Keratinocyte (primary cell): ENCODE results near the gene IFT81. TPM values are rescaled to one million over a fixed set of nuclear protein-coding genes. Genes with fewer than 3 reads are reported as not detected.

Source experiments
- DNase-seq: peaks from one replicate; pipeline ENCODE4 v3.0.0-alpha.2; 2011; ENCODE audit warnings: low read depth, missing footprints, low spot score
- FAIRE-seq: peaks from 2 replicates; lab custom pipeline; 2011; peaks lifted over from hg19 to GRCh38; lab: Jason Lieb, UNC
- H2AFZ ChIP-seq: 2 replicates; pipeline ENCODE4 v1.6.0; 2012; ENCODE audit warnings: low read length, control low read depth, inconsistent platforms; ENCODE audit not compliant: control insufficient read depth
- H3K27ac ChIP-seq: 2 replicates; pipeline ENCODE4 v1.5.1; 2011; ENCODE audit warnings: low read length; ENCODE audit not compliant: control insufficient read depth, insufficient read depth
- H3K27me3 ChIP-seq: 3 replicates; pipeline ENCODE4 v1.6.0; 2011; ENCODE audit warnings: low read length; ENCODE audit not compliant: control insufficient read depth, insufficient read depth; ENCODE audit errors: extremely low read depth
- H3K36me3 ChIP-seq, 2 experiments: 2 replicates in 1 of 2; 3 replicates in 1 of 2; pipeline ENCODE4 v1.5.1; 2011; ENCODE audit warnings: low read length in 2 of 2, mild to moderate bottlenecking in 1 of 2; ENCODE audit not compliant: control insufficient read depth in 2 of 2, insufficient read depth in 2 of 2; ENCODE audit errors: extremely low read depth in 1 of 2
- H3K4me1 ChIP-seq: 3 replicates; pipeline ENCODE4 v1.5.1; 2011; ENCODE audit warnings: low read length; ENCODE audit not compliant: control insufficient read depth, insufficient read depth; ENCODE audit errors: extremely low read depth
- H3K4me2 ChIP-seq: 3 replicates; pipeline ENCODE4 v1.6.0; 2011; ENCODE audit warnings: low read depth, low read length; ENCODE audit not compliant: control insufficient read depth, insufficient read depth; ENCODE audit errors: extremely low read depth
- H3K4me3 ChIP-seq, 3 experiments: fragments of 200-600 bp in 1 of 3; sonication (generic) in 1 of 3; 2 replicates in 2 of 3; 3 replicates in 1 of 3; pipeline ENCODE4 v1.5.1; 2011 to 2016; ENCODE audit warnings: low read length in 3 of 3, mild to moderate bottlenecking in 3 of 3, control low read depth in 2 of 3, inconsistent platforms in 1 of 3, low read depth in 1 of 3, mixed read lengths in 1 of 3, mixed run types in 1 of 3, moderate library complexity in 1 of 3; ENCODE audit not compliant: control insufficient read depth in 2 of 3, insufficient read depth in 2 of 3; ENCODE audit errors: extremely low read depth in 1 of 3
- H3K79me2 ChIP-seq: 2 replicates; pipeline ENCODE4 v1.6.0; 2012; ENCODE audit warnings: low read length; ENCODE audit not compliant: control insufficient read depth, insufficient read depth
- H3K9ac ChIP-seq: 3 replicates; pipeline ENCODE4 v1.6.0; 2011; ENCODE audit warnings: low read length; ENCODE audit not compliant: control insufficient read depth, insufficient read depth; ENCODE audit errors: extremely low read depth
- H3K9me1 ChIP-seq: 3 replicates; pipeline ENCODE4 v1.6.0; 2011; ENCODE audit warnings: low read length; ENCODE audit not compliant: control insufficient read depth, insufficient read depth; ENCODE audit errors: extremely low read depth
- H3K9me3 ChIP-seq: 2 replicates; pipeline ENCODE4 v1.5.1; 2012; ENCODE audit warnings: low read depth, low read length; ENCODE audit not compliant: control insufficient read depth
- H4K20me1 ChIP-seq: 3 replicates; pipeline ENCODE4 v1.6.0; 2011; ENCODE audit warnings: low read length; ENCODE audit not compliant: control insufficient read depth, insufficient read depth; ENCODE audit errors: extremely low read depth
- EZH2 ChIP-seq: IDR thresholded peaks from one replicate; pipeline ENCODE4 v1.6.1; 2012; ENCODE audit warnings: inconsistent platforms, mild to moderate bottlenecking, low read length, moderate library complexity
- dilution Hi-C: fragments of 300-500 bp; cut with MboI; formaldehyde crosslinking; loops from one replicate; pipeline ENCODE4 v1.7.0; 2020; ENCODE audit warnings: low sequenced_read_pairs; ENCODE audit not compliant: extremely low pct_ligation_motif_present
- polyA plus RNA-seq, 5 experiments: library from polyadenylated mRNA; depleted of rRNA in 3 of 5; stranded (reverse) in 3 of 5; stranded (forward) in 1 of 5; unstranded in 1 of 5; fragments of >200 nt; gene quantifications; 1 replicate in 1 of 5; 2 replicates in 3 of 5; 3 replicates in 1 of 5; pipeline versions ENCODE4 v1.2.1 to v1.2.3, GENCODE V29; 2011 to 2012; ENCODE audit warnings: missing spikeins in 2 of 5, low read depth in 1 of 5, low replicate concordance in 1 of 5
- TF ChIP-seq, protein P1 (sequence below), 3 experiments: IDR thresholded peaks in 1 of 3; conservative IDR thresholded peaks in 1 of 3; optimal IDR thresholded peaks in 1 of 3; 2 replicates in 2 of 3; 3 replicates in 1 of 3; pipeline versions ENCODE3 to v1.5.1; 2011; ENCODE audit warnings: low read length in 3 of 3, mild to moderate bottlenecking in 3 of 3, moderate library complexity in 2 of 3, control low read depth in 1 of 3, inconsistent platforms in 1 of 3; ENCODE audit not compliant: insufficient read depth in 2 of 3; ENCODE audit errors: extremely low read depth in 1 of 3

The IFT81 gene
- polyA plus RNA-seq, 1 donor (not counting 4 experiments of a cell fraction or from before 2014, with no cell fraction given), result 8.9 TPM

DNA sequence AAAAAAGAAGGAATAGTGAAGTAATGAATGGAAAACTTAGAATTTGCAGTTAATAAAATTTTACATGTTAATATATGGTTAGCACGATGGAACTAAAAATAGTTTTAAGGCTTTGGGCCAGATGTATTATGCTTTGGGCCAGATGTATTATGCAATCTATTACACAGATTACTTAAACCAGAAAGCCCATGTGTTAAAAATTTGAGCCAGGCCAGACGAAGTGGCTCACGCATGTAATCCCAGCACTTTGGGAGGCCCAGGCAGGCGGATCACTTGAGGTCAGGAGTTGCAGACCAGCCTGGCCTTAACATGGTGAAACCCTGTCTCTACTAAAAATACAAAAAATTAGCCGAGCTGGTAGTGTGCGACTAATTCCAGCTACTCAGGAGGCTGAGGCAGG is 17.2 kb downstream of the IFT81 start:
- no peak overlapping the region for H2AFZ ChIP-seq
- FAIRE-seq (no peak), DNase-seq (no peak)
- TF ChIP-seq, protein P1, sequence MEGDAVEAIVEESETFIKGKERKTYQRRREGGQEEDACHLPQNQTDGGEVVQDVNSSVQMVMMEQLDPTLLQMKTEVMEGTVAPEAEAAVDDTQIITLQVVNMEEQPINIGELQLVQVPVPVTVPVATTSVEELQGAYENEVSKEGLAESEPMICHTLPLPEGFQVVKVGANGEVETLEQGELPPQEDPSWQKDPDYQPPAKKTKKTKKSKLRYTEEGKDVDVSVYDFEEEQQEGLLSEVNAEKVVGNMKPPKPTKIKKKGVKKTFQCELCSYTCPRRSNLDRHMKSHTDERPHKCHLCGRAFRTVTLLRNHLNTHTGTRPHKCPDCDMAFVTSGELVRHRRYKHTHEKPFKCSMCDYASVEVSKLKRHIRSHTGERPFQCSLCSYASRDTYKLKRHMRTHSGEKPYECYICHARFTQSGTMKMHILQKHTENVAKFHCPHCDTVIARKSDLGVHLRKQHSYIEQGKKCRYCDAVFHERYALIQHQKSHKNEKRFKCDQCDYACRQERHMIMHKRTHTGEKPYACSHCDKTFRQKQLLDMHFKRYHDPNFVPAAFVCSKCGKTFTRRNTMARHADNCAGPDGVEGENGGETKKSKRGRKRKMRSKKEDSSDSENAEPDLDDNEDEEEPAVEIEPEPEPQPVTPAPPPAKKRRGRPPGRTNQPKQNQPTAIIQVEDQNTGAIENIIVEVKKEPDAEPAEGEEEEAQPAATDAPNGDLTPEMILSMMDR (optimal IDR thresholded peaks at IDR 0.05 in 1 of 3, IDR thresholded peaks at IDR 0.05 in 1 of 3, conservative IDR thresholded peaks at IDR 0.05 in 1 of 3; ENCODE audit: extremely low read depth in 1 of 3, insufficient read depth in 2 of 3, low read length in 3 of 3), result no peak
- no peak for TF ChIP-seq EZH2
- no peak overlapping the region for H3K4me3 ChIP-seq
- peaks cover 0 to 2% of the 10 kb centered on the region in 2 experiments for H3K36me3 ChIP-seq
- H3K79me2 ChIP-seq, result no peaks in the 10 kb centered on the region
- H4K20me1 ChIP-seq, result no peaks in the 10 kb centered on the region
- H3K9me1 ChIP-seq, result no peaks in the 10 kb centered on the region
- H3K4me2 ChIP-seq, result no peak overlapping the region
- no peaks in the 10 kb centered on the region for H3K4me1 ChIP-seq
- H3K9ac ChIP-seq, result no peak overlapping the region
- H3K27me3 ChIP-seq, result no peaks in the 10 kb centered on the region
- dilution Hi-C loops, result no loop called here
- no peak overlapping the region for H3K27ac ChIP-seq
- H3K9me3 ChIP-seq, result no peaks in the 10 kb centered on the region

DNA sequence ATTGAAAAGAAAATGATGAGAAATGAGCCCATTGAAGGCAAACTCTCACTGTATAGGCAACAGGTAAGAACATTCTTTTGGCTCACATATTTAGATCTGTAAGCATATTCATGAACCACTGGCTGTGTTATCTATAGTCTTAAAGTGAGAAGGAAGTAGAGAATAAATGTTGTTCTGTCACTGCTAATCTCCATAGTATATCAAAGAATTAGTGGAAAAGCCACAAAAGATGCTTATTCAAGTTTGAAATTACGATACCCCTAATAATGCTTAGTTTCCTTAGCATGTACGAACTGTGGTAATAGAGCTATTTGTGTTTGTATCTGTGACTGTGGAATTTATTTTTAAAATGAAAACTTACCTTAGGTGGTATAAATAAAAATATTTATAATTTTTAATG is 22.8 kb downstream of the IFT81 start:
- Histone ChIP-seq H3K27ac (no peak overlapping the region), H3K4me3 (no peak overlapping the region), H3K4me1 (no peaks in the 10 kb centered on the region), H3K9me3 (no peaks in the 10 kb centered on the region), H2AFZ (no peak overlapping the region), H3K36me3 (peaks cover 0 to 4% of the 10 kb centered on the region in 2 experiments), H4K20me1 (no peaks in the 10 kb centered on the region), H3K27me3 (no peaks in the 10 kb centered on the region), H3K79me2 (no peaks in the 10 kb centered on the region), H3K9me1 (no peaks in the 10 kb centered on the region), H3K4me2 (no peak overlapping the region), H3K9ac (no peak overlapping the region)
- DNase-seq (no peak), FAIRE-seq (no peak)
- no peak for TF ChIP-seq EZH2
- TF ChIP-seq, protein P1 (optimal IDR thresholded peaks at IDR 0.05 in 1 of 3, IDR thresholded peaks at IDR 0.05 in 1 of 3, conservative IDR thresholded peaks at IDR 0.05 in 1 of 3; ENCODE audit: extremely low read depth in 1 of 3, insufficient read depth in 2 of 3, low read length in 3 of 3), result no peak
- dilution Hi-C loops, result no loop called here
